H1 (cell line): ENCODE results near the gene E2F3. TPM values are rescaled to one million over a fixed set of nuclear protein-coding genes. Genes with fewer than 3 reads are reported as not detected.

ENCODE experiments used
- ATF3 ChIP-seq: IDR thresholded peaks from 2 replicates; pipeline ENCODE4 v1.6.1; 2011; ENCODE audit warnings: low read depth, mild to moderate bottlenecking, low read length; ENCODE audit not compliant: insufficient read depth
- CBX5 ChIP-seq: fragments of 300-800, 300-1000 bp; sonication (generic); IDR thresholded peaks from 2 replicates; pipeline ENCODE4 v1.7.1; 2016; ENCODE audit warnings: antibody characterized with exemption, low read length, low read depth
- JUND ChIP-seq: IDR thresholded peaks from 2 replicates; pipeline ENCODE4 v1.6.1; 2011; ENCODE audit warnings: mild to moderate bottlenecking, improper control_type of control experiment, low read length
- PHF8 ChIP-seq: fragments of 200-600 bp; sonication (generic); conservative IDR thresholded peaks from 2 replicates; pipeline ENCODE4 v1.7.1; 2012; ENCODE audit warnings: low read depth, mild to moderate bottlenecking, inconsistent platforms, low read length, moderate library complexity
- POLR2AphosphoS5 ChIP-seq: IDR thresholded peaks from 2 replicates; pipeline ENCODE4 v1.6.1; 2011; ENCODE audit warnings: low read depth, low read length
- POU5F1 ChIP-seq: IDR thresholded peaks from 2 replicates; pipeline ENCODE4 v1.6.1; 2011; ENCODE audit warnings: low read depth, mild to moderate bottlenecking, low read length, moderate library complexity
- polyA plus RNA-seq, 7 experiments: library from polyadenylated mRNA; depleted of rRNA in 3 of 7; stranded (reverse) in 5 of 7; unstranded in 2 of 7; fragments of >200 nt in 5 of 7; fragments of 200-250 nt in 2 of 7; gene quantifications; 1 replicate in 5 of 7; 2 replicates in 1 of 7; 4 replicates in 1 of 7; pipeline versions ENCODE4 v1.2.1 to v1.2.3, GENCODE V29; 2011 to 2013; ENCODE audit warnings: missing spikeins in 2 of 7, mixed read lengths in 2 of 7
- small RNA-seq: library from polyadenylated mRNA; stranded (forward); fragments of <200 nt; extraction: miRNeasy Mini kit (QIAGEN cat#:217004); gene quantifications from one replicate; pipeline ENCODE3, GENCODE V24; 2013; ENCODE audit not compliant: insufficient read depth
- total RNA-seq: library from RNA; stranded (reverse); fragmentation: NEBNext Ultra II Directional; extraction: Animal tissue kit (Norgen Biotek cat#: 25700); gene quantifications from 2 replicates; pipeline ENCODE4 v1.2.1, GENCODE V29; 2021

The E2F3 gene
- total and polyA plus RNA-seq, 2 of the 8 experiments (the other 6 are each of a cell fraction or from before 2014, with no cell fraction given) = 14.9 to 42.2 TPM

- TF ChIP-seq PHF8 (no peak), CBX5 (no peak), JUND (no peak), POLR2AphosphoS5 (no peak), POU5F1 (no peak), ATF3 (no peak)
Observed at GRCh38 chr6:20542927-20543602, 141.4 kb downstream of the E2F3 start (continued).

Small RNAs within 50 kb of the gene (small RNA-seq; reads per million reads assigned to genes)
- gene RF00019 = not detected
- gene RNU6-141P = not detected

Other genes with a start within 250 kb of the E2F3 start
- gene MBOAT1, start 189.4 kb upstream of the E2F3 start, total RNA-seq = 19.5 and 19.6 TPM in 2 replicates
- gene MBOAT1, start 189.4 kb upstream of the E2F3 start, polyA plus RNA-seq (2011; rRNA removed) = 4.9 and 5.2 TPM in 2 replicates
- 22.7 and 24.6 TPM in 2 replicates for gene CDKAL1, start 132.6 kb downstream of the E2F3 start, total RNA-seq
- 6.1 and 8.4 TPM in 2 replicates for gene CDKAL1, start 132.6 kb downstream of the E2F3 start, polyA plus RNA-seq (2011; rRNA removed)